Esophagus squamous epithelium (tissue), 5 donors: Measurements from ENCODE around the gene OTOG. TPM values are rescaled to one million over a fixed set of nuclear protein-coding genes. Genes with fewer than 3 reads are reported as not detected.

Experiments
- DNase-seq: peaks from one replicate; lab custom pipeline; 2025; lab: John Stamatoyannopoulos, UW
- H3K27ac ChIP-seq, 4 donors: fragments of 200-600 bp; sonication (generic); one replicate each; pipeline ENCODE4 v1.5.1; 2016 to 2019; ENCODE audit warnings: mild to moderate bottlenecking in 1 of 4
- H3K27me3 ChIP-seq, 4 donors: fragments of 200-600 bp; sonication (generic); 1 replicate in 3 of 4; 2 replicates in 1 of 4; pipeline versions ENCODE4 v1.5.1 to v1.6.0; 2017 to 2021; ENCODE audit warnings: antibody characterized with exemption in 1 of 4
- H3K36me3 ChIP-seq, 3 donors: fragments of 200-600 bp; sonication (generic); one replicate each; pipeline ENCODE4 v1.5.1; 2016 to 2019
- H3K4me1 ChIP-seq, 3 donors: fragments of 200-600 bp; sonication (generic); one replicate each; pipeline ENCODE4 v1.5.1; 2017 to 2019
- H3K4me3 ChIP-seq, 4 donors: fragments of 200-600 bp; sonication (generic); 1 replicate in 3 of 4; 2 replicates in 1 of 4; pipeline ENCODE4 v1.5.1; 2016 to 2019; ENCODE audit warnings: mild to moderate bottlenecking in 2 of 4, moderate library complexity in 1 of 4
- H3K9me3 ChIP-seq, 3 donors: fragments of 200-600 bp; sonication (generic); one replicate each; pipeline ENCODE4 v1.5.1; 2016 to 2019
- CTCF ChIP-seq, 6 experiments: fragments of 450-650 bp in 4 of 6; fragments of 200-600 bp in 2 of 6; sonication (generic) in 2 of 6; IDR thresholded peaks; one replicate each; pipeline ENCODE4 v1.5.1; 2016 to 2019; ENCODE audit warnings: antibody characterized with exemption in 6 of 6, mild to moderate bottlenecking in 4 of 6, moderate library complexity in 4 of 6
- POLR2A ChIP-seq, 4 donors: fragments of 450-650 bp; IDR thresholded peaks; one replicate each; pipeline ENCODE4 v1.6.1; 2017; ENCODE audit warnings: antibody characterized with exemption in 4 of 4, mild to moderate bottlenecking in 4 of 4, moderate library complexity in 3 of 4
- WGBS, 2 donors: methylation state at CpG; one replicate each; pipeline ENCODE4 v1.1.5; 2018; 5-methylcytosine and 5-hydroxymethylcytosine counted together
- intact Hi-C: fragments of 100-400 bp; cut with DNase I; formaldehyde crosslinking; loops from one replicate; pipeline ENCODE4 v1.15.0; 2022
- total RNA-seq, 4 donors: library from RNA; depleted of rRNA; stranded (reverse); fragments of >200 nt; gene quantifications; one replicate each; pipeline ENCODE4 v1.1.0, GENCODE V29; 2016
- donor health status: DM: yes; HTN: yes; CAD: no.

The OTOG gene
- total RNA-seq, 4 donors from 2014 or later, result not detected

- Histone ChIP-seq H3K9me3 (no peaks in the 10 kb centered on the region), H3K4me3 (no peak overlapping the region), H3K27ac (no peak overlapping the region), H3K27me3 (peaks cover 0 to 8% (median 0%) of the 10 kb centered on the region in 4 donors), H3K36me3 (no peaks in the 10 kb centered on the region), H3K4me1 (no peaks in the 10 kb centered on the region)
- 64 to 81% methylated on average over 3 of the region's 4 CpGs for WGBS, 2 donors
- no peak for DNase-seq
- intact Hi-C loops, result no loop called here
- TF ChIP-seq POLR2A (IDR thresholded peaks at IDR 0.05), result no peak
- TF ChIP-seq CTCF (IDR thresholded peaks at IDR 0.05), result no peak
Observed at GRCh38 chr11:17563961-17564686, 17.1 kb downstream of the OTOG start.

DNA sequence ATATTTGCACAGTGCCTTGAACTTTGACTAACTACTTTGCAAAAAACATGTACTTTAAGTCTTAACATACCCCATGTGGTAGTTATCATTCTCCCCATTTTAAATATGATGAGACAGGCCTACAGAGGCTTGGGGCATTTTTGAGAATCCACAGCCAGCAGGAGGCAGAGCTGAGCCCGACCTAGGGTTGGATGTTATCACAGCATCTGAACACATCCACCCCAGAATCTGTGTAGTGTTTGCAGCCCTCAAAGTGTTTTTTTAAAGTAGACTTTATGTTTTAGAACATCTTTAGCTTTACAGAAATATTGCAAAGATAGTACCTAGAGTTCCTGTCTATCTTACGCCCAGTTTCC lies 17.6 kb downstream of the OTOG start:
- no peak for DNase-seq
- 44 to 60% methylated on average over 2 of the region's 2 CpGs for WGBS, 2 donors
- intact Hi-C loops, result no loop called here

DNA sequence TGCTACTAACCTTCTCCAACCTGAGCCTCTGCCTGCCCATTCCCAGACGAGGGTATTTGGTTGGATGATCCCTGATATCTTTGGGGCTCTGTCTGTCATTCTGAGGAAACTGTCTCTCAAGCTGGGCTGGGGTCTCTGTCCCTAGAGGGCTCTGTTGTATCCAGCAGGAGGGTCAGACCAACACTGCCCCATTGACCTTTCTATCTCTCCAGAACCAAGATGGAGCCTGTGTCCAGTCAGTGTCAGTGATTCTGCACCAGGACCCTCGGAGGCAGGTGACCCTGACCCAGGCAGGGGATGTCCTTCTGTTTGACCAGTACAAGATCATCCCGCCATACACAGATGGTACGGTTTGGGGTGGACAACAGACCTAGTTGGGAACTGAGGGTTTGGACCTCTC lies 21.9 kb downstream of the OTOG start:
- WGBS, 2 donors, result 55 to 84% methylated on average over 1 to 4 of the region's 4 CpGs
- no peak for TF ChIP-seq POLR2A (IDR thresholded peaks at IDR 0.05)
- no peak for TF ChIP-seq CTCF (IDR thresholded peaks at IDR 0.05)
- DNase-seq, result no peak
- Histone ChIP-seq H3K36me3 (no peaks in the 10 kb centered on the region), H3K27ac (no peak overlapping the region), H3K4me1 (no peaks in the 10 kb centered on the region), H3K4me3 (no peak overlapping the region), H3K27me3 (peaks cover 0 to 23% (median 0%) of the 10 kb centered on the region in 4 donors), H3K9me3 (no peaks in the 10 kb centered on the region)
- intact Hi-C loops, result no loop called here

More for the DNA sequence above, 17.6 kb downstream of the OTOG start:
- TF ChIP-seq CTCF (IDR thresholded peaks at IDR 0.05), result no peak
- TF ChIP-seq POLR2A (IDR thresholded peaks at IDR 0.05), result no peak
- Histone ChIP-seq H3K27me3 (peaks cover 0 to 5% (median 0%) of the 10 kb centered on the region in 4 donors), H3K36me3 (no peaks in the 10 kb centered on the region), H3K4me1 (no peaks in the 10 kb centered on the region), H3K4me3 (no peak overlapping the region), H3K9me3 (no peaks in the 10 kb centered on the region), H3K27ac (no peak overlapping the region)

- Histone ChIP-seq H3K4me3 (no peak overlapping the region), H3K9me3 (no peaks in the 10 kb centered on the region), H3K27me3 (peaks cover 0 to 23% (median 0%) of the 10 kb centered on the region in 4 donors), H3K36me3 (no peaks in the 10 kb centered on the region), H3K4me1 (no peaks in the 10 kb centered on the region), H3K27ac (no peak overlapping the region)
- no peak for TF ChIP-seq CTCF (IDR thresholded peaks at IDR 0.05)
- no peak for TF ChIP-seq POLR2A (IDR thresholded peaks at IDR 0.05)
- 80% methylated on average over 6 to 11 of the region's 23 CpGs for WGBS, 2 donors
- DNase-seq, result no peak
- intact Hi-C loops, result no loop called here
Observed at GRCh38 chr11:17570034-17570433, 23.0 kb downstream of the OTOG start.

- Histone ChIP-seq H3K4me3 (no peak overlapping the region), H3K36me3 (no peaks in the 10 kb centered on the region), H3K4me1 (no peaks in the 10 kb centered on the region), H3K9me3 (no peaks in the 10 kb centered on the region), H3K27ac (no peak overlapping the region), H3K27me3 (peaks cover 0 to 23% (median 0%) of the 10 kb centered on the region in 4 donors)
- intact Hi-C loops, result no loop called here
- no peak for DNase-seq
- WGBS, 2 donors, result 84 to 87% methylated on average over 7 to 14 of the region's 14 CpGs
- TF ChIP-seq POLR2A (IDR thresholded peaks at IDR 0.05) (no peak), CTCF (IDR thresholded peaks at IDR 0.05) (no peak)
Observed at GRCh38 chr11:17571431-17572358, 24.6 kb downstream of the OTOG start.
